Right forelimb (tissue), 1 donor: ENCODE measurements around the gene TAF4.
"Not testable (repeated sequence)": the region's sequence is repeated elsewhere in the genome, so short reads cannot be mapped to it uniquely, and the experiment has no call there.

Experiments used
- DNase-seq: peaks from one replicate; pipeline ENCODE4 v3.0.0-alpha.2; 2018

TAF4 gene

DNA sequence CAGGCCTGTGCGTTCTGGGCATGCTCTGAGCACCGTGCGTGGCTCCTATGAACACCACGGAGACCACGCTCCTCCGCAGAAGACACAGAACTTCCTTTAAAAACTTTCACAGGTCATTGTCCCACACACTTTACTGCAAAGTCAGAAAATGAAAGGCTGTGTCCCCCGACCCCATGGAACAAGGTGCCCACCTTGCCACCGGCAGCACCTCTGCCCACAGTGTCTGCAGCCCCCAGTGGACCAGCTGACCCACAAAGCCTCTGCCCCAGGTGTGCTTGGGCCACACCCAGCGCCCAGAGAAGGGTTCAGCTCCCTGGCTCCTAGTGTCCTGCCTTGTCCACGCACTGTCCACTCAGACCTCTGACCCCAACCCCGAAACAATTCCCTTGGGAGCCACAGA, 8.7 kb downstream of the TAF4 start:
- DNase-seq: no peak

DNA sequence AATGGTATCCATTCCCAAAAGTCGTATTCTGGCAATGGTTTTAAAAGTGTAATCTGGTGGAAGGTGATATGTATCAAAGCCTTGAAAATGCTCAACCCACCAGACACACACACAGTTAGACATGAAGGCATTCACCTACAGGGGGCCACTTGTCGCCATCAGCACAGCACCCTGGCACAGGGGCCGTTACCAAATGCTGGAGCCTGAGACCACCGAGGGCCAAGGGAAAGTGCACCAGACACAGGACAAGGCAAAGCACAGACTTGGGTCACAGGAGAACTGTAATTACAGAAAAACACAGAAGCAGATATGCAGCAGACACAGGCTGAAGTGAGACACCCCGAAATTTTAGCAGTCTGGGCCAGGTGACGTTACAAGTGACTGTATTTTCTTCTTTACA, 9.3 kb downstream of the TAF4 start:
- DNase-seq: no peak

DNA sequence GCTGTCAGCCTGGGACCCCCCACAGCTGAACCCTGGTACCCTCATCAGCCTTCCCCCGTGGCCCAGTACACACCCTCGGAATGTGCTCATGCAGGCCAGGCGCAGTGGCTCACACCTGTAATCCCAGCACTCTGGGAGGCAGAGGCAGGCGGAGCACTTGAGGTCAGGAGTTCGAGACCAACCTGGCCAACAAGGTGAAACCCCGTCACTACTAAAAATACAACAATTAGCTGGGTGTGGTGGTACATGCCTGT, 9.9 kb downstream of the TAF4 start:
- not testable (repeated sequence) for DNase-seq

DNA sequence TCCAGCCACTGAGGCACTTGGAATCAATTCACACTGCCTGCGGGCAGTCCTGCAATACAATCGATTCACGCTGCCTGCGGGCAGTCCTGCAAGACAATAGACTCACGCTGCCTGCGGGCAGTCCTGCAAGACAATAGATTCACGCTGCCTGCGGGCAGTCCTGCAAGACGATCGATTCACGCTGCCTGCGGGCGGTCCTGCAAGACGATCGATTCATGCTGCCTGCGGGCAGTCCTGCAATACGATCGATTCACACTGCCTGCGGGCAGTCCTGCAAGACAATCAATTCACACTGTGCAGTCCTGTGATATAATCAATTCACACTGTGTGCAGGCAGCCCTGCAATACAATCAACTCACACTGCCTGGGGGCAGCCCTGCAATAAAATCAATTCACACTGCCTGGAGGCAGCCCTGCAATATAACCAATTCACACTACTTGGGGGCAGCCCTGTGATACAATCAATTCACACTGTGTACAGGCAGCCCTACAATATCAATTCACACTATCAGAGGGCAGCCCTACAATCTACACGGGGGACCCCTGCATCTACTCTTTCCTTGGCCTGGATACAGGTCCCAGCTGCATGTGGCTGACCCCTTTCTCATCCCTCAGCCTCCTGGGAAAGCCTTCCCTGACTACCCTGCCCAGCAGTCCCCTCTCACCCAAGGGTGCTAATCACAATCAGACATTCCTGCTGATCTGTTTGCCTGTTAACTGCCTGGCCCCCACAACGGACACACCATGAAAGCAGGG, 10.4 kb downstream of the TAF4 start:
- no peak for DNase-seq

DNA sequence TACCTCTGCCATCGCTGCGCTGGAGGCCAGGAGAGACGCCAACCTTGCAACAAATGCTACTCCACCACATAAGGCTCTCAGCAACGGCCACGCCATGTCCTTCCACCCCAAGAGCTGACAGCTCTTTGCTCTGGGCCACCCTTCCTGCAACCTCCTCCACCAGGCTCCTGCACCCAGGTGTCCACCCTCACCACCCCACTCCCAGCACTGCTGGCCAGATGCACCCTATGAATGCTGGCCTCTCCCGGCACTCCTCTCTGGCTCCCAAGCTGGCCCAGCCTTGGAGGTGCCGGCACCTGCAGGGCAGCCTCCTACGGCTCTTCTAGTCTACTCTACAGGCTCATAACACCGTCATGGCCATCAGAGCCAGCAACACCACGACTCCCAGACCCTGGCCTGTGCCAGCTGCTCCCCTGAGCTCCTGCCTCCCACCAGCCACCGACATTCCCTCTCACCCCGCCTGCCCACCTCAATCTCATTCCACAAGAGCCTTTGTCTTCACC, 11.2 kb downstream of the TAF4 start:
- DNase-seq: no peak

DNA sequence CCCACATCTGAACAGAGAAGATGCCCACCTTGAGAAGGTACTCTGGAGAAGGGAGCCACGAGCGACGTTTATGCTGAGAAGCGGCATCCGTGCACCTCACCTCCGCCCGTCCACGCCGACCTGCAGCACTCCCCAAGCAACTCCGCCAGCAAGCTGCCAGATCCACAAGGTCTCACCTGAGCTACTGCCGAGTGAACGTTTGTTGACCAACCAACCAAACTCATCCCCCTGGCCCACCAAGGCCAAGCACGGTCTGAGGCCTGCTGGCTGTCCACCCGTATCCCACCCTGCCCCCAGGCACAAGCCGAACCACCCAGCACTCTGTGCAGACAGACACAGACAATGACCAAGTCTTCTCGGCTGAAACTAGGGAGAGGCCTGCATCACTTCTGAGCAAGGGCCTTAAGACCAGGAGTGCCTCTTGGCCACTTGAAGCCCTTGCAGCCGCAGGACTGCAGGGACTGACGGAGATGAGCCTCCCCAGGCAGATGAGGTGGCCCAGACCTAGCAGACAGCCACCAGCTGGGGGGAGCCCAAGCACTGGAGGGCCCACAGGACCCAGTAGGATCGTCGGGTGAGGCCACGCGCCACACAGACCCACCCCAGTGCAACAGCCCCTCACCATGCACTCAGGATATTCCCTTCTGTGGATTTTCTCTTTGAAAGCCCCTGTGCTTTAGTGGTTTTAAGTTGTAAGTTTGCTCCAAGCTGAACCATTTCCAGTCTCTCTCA, 12.1 kb downstream of the TAF4 start:
- DNase-seq: no peak

DNA sequence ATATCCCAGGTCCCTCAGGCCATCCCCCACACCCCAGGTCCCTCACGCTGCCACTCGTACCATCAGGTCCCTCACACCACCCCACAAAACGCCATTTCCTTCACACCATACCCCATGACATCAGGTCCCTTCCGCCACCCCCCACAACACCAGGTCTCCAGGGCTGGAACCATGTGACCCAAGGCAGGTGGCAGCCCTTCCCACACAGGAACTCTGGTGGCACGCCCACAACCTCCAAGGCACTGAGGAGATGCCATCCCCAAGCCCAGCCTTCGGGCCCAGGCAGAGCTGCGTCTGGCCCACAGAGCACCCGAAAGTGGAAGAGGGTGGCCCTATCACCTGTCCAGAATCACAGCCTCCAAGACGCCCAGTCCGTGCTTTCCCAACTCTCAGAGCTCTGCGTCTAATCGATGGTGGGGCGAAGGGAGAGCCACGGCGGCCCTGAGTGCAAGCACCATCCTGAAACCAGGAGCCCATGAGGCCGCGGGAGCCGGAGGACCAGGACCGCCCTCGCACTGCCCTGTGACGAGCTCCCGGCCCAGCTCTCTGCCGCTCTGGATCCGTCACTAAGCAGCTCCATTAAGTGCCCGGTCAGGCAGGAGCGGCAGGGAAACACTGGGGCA, 12.7 kb downstream of the TAF4 start:
- DNase-seq: peak; percentile 24

DNA sequence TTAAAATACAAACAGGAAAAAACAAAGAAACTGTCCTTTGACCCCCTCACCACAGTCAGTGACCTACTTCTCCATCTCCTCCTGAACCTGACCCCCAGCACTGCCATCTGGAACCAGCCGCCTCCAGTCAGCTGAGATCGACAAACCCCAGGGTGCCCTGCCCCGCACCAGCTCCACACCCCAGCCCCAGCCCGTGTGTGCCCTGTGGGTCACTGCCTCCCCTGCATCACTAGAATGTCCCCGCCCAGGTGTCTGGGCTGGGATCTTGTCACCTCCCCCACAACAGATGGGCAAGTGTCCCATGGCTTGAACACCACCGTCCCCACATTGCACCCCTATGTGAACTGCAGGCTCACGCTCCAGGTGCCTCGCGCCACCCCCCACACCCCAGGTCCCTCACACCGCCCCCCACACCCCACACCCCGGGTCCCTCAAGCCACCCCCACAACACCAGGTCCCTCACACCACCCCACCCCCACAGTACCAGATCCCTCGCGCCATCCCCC, 13.3 kb downstream of the TAF4 start:
- DNase-seq: no peak

DNA sequence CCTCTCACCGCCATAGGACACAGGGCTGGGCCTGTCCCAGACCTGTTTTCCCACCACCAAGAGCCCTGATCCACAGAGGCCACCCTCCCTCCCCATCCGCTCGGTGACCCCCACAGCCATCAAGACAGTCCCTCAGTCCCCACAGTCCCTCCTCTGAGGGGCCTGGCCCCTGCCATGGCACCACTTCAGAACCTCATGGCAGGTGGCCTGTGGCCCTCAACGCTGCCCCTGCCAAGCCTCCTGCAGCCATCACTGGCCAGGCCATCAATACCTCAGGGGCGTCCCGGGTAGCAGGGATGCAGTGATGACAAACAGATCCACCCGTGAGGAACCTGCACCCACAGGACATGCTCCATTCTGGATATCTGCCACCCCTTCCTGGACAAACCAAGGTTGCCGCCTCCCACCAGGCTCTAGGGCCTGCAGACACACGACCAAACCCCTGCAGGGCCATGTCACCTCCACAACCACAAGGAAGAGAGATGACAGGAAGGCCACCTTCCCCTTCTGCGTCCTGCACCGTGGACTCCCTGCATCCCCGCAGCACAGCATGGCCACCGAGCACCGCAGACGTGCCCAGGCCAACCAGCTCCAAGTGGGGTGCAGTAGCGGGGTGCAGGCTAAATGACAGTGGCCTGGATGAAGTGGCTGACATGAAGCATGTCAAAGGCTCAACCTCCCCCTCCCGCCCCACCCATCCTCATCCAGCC, 14.0 kb downstream of the TAF4 start:
- no peak for DNase-seq

DNA sequence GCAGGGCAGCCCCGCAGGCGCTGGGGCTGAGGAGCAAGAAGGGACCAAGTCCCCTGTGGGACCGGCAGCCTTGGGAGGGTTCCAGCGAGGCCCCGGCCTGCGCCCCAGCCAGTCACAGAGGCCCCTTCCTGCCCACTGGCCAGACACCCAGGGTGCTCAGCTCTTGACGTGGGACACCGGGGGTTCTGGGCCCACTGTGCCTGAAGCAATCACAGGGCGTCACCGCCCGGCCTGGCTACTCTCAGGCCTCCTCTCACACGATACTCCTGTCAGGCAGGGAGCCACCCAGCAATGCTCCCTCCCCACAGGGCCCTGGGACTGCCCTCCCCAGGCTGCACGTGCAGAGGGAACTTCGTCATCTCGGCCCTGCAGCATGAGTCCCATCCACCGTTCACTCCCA, 14.5 kb downstream of the TAF4 start:
- no peak for DNase-seq

DNA sequence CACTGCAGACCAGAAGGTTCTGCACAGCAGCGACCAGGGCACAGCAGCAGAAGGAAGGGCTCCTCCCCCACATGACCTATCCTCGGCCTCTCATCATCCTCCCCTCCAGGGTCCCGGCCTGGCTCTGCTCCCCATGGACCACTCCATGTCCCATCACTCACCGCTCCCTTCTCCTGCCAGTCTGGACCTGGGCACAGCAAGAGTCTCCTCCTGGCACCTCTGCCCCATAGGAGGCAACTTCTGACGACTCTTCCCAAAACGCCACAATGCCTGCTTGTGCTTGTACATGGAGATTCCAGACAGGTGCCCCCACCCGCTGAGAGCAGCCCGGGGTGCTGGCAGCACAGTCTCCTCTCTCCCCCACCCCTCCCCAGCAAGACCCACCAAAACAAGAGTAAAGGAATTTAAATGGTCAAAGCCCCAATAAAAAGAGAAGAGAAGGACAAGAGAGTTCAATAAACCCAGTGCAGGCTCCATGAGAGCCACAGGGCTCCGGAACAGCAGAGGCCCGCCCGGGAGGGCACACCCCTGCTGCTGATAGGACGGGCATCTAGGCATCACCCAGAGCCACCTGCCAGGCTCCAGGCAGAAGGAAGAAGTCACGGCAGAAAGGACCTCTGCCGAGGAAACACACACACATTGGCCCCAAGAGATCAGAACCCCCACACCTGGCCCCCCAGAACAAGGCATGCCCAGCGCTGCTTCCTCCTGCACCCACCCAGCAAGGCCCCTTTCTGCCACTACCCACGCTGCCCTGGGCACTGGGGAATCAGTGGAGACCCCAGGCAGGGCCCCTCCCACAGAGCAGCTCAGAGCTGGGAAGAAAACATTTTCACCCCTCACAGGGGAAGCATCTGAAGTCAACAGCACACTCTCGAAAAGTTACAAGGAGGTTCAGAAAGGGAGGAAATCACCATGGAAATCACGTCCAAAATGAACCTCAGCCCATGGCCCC, 15.2 kb downstream of the TAF4 start:
- DNase-seq: no peak

DNA sequence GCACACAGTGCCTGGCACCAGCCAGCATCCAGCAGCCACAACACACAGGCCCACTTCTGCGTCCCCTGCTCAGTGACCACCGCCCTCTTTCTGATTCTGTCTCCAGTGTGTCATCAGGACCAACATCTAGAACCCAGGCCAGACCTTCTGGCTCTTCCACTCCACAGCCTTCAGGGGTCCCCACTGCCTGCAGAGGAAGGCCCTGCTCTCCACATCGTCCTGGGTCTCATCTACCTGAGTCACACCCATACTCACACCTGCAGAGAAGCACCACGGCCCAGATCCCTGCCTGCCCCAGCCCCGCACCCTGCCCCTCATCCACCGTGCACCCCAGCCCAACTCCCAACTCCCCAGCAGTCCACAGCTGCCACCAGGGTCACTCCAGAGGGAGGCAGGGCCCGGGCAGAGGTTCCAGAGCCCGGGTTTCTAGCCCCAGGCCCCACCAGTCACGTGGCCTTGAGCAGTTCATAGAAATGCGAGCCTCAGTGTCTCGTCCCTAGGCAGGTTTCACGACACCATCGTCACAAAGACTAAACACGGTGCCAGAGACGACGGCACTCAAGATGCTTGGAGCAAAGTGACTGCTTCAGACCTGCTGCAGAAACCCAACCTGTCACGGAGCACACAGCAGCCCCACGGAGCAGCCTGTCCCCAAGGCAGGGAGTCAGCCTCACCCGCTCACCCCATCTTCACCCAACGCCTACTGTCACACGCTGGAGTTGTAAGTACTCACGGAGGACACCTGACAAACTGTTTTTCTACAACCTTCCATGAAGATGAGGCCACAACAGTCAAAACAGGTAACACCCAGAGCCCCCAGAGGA, 16.1 kb downstream of the TAF4 start:
- no peak for DNase-seq

DNA sequence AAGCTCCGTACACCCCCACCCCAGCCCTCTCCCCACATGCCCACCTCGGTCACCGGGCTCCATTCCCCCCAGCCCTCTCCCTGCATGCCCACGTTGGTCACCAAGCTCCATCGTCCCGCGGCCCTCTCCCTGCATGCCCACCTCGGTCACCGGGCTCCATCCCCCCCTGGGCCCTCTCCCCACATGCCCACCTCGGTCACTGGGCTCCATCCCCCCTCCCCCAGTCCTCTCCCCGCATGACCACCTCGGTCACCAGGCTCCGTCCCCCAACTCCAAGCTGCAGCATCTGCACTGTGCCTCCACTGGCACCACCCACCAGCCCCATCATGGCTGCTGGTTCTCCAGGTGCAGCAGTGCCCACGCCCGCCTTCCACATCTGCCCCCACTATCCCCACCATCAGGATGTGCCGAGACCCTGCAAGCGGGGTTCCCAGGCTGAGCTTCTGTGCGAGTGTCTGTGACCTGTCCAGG, 16.8 kb downstream of the TAF4 start:
- DNase-seq: no peak

DNA sequence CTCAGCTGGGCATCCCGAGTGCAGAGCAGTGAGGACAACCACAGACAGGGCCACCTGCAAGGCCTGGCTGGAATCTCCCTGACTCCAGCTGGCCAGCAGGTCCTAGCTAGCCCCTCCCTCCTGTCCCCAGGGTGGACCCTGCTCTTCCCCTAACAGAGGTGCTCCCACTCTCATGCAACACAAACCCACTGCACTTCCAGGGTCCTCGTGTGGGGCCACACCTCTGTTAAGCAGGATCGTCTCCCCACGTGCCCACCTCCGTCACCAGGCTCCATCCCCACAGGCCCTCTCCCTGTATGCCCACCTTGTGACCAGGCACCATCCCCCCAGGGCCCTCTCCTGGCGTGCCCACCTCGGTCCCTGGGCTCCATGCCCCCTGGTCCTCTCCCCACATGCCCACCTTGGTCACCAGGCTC, 17.3 kb downstream of the TAF4 start:
- no peak for DNase-seq

DNA sequence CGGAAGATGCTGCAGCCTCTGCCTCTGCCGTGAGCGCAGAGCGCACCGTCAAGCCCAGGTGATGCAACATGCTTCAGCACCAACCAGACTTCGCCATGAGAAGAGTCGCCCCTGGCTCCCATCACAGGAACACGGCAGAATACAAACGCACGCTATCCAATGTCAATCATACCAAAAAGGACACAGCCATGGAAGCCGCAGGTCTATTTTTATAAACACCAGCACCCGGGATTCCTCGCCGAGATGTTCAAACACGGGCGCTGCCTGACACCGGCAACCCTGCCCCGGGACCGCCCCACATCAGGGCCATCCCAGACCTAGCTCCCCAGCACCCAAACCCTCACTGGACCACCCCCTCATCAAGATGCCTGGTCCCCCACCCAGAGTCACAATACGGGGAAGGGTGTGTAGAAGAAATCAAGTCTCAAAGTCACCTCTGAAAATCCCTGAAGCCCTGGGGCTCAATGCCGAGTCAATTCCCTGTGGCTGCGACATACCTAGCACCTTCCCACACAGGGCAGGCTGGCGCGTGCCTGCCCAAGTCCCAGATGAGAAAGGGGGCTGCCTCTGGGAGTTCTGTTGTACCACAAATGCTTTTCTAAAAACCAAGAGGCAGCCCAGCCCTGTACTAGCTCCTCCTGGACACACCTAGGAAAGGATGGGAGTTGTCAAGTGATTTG, 17.9 kb downstream of the TAF4 start:
- DNase-seq: peak; percentile 30

DNA sequence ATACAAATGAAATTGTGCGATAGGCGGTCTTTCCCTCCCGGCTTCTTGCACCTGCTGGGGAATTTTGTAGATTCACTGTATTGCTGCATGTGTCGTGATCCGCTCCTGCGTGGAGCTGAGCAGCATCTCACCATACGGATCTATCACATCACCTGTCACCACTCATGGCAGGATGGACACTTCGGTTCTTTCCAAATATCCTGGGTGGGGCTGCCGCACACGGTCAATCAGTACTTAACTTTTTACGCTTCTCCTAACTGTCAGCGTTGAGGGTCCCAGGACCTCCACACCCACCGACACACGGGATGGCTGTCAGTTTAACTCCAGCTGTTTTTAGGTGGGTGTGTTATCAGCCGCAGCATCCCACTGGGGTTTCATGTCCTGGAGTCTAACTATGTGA, 19.2 kb downstream of the TAF4 start:
- no peak for DNase-seq

DNA sequence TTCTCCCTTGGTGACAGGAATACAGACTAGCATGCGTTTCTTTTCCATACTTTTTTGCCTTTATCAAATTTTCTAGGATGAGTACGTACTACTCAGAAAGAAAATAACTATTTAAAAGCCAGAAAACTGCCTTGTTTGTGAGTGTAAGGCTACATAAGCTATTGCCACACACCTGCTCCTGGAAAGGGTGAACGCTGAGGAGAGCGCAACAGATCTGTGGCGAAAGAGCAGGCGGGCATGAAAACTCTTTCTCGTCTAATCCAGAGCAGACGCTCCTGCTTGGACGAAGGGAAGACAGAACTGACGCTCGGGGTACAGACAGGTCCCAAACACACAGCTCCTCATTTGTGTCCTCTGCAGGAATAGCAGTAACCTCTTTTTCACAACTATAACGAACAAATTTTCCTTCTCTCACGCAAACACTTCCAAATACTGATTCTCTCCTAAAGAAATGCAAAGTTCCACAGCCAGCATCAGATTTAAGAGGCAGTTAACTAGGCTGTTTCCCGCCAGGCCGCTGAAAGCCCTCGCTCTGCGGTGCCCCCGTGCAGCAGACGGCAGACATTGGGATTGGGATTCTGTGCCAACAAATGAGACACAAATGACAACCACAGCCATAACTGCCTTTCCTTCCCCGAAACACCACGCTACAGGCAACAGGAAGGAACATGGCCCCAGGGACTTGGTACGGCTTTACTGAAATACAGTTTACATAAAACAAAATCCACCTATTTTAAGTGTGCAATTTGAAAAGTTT, 20.0 kb downstream of the TAF4 start:
- DNase-seq: no peak

DNA sequence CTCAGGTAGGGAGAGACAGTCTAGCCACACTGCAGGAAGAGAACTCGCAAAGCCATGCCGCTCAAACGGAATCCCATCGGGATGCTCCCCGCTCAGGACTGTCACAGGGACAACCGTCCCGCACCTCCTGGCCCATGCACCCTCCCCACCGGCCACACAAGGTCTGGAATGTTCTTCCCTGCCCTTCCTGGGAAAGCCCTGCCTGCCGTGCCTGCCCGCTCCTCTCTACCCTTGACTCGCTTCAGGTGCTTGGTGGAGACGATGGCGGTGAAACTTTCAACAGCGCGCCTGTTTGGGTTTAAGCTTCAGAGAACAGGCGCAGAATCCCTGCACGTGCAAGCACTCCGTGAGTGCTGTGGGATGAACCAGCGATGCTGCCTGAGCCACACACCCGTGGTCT, 20.6 kb downstream of the TAF4 start:
- DNase-seq: no peak

DNA sequence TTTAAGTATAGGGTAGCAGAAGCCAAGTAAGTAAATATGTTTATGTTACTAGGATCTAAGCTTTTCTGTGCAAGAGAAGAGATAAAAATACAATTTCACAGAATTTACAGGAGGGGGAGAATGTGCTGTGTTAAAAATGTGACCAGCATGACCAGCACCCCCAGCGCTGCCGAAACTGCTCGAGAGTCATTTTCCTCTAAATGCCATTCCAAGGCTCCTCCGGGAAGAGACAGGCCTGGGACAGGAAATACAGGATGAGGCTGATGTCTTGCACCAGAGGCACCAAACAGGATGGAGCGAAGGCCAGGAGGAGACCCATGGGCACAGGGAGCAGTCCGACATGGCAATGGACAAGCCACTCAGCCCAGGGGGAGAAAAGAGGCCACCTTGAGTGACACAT, 21.1 kb downstream of the TAF4 start:
- DNase-seq: no peak
